ENCODE measurements around the gene PTPRM.
"Not testable (repeated sequence)": the region's sequence is repeated elsewhere in the genome, so short reads cannot be mapped to it uniquely, and the experiment has no call there.

Gene PTPRM

DNA sequence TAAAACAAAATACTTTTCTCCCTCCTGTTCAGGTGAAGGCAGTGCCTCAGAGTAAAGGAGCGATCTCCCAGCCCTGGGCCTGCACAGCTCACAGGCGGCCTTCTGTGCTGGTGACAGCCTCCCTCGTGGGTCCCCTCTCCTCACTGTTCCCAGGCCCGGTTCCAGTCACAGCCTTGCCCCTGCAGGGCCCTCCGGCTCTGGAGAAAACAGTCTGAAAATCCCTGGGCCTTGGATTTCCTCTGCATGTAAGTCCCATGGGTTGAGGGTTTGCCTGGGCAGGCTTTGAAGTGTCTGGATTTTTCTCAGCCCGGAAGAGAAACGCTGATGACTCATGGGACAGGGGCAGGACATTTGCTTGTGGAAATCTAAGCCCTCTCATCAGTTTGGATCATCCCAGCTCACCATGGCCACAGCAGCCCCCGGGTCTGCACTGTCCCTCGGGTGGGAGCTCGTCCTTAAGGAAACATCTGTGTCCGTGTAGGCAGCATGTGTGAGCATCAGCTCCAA, 856.0 kb downstream of the PTPRM start:
- DNase-seq, result no peak

DNA sequence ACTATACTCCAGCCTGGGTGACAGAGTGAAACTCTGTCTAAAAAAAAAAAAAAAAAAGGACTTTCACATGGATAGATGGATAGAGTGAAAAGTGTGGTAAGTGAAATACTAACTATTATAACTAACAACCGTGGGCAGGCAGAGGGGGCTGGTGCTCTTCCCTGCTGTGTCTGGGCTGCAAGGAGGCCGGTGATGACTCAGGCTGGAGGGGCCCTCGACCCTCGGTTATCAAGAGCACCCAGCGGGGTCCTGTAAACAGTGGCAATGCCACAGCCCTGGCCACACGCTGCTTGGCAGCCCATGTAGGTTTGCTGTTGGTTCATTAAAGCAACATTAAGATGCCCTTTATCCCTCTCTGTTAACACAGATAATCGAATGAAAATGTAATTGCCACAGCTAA, 857.4 kb downstream of the PTPRM start:
- no peak for DNase-seq

DNA sequence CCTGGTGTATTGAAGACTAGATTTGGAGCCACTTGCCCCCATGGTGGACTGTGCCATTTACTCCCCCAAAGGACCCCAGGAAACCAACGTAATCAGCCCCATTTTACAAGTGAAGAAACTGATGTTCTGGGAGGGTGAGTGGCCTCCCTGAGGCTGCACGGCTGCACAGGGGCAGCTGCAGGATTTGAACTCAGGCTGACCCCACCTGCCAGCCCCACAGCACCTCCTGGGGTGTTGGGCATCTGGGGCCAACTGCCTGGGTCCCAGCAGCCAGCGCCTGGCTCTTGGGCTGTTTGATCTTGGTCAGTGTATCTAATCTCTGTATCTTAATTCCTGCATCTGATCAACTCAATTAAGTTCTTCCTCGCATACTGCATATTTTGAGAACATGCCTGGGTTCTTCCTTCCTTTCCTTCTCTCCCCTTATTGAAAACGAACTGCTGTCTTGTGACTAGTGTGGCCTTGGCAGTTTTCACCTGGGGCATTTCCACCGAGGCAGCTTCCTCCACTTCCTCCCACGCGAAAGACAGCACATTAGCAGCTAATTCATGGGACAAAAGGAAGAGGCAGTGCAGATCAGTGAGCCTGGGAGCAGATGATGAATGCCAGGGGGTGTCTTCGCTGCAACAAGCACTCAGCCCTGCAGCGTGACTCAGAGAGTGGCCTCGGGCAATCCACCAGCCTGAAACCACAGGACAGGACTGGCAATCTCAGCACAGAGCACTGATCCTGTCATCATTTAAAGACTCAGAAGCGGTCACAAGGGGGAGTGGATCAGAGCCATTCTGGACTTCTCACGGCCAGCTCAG, 858.0 kb downstream of the PTPRM start:
- DNase-seq, result no peak

GRCh38 chr18:8426401-8426800, 859.3 kb downstream of the PTPRM start:
- no peak for DNase-seq

DNA sequence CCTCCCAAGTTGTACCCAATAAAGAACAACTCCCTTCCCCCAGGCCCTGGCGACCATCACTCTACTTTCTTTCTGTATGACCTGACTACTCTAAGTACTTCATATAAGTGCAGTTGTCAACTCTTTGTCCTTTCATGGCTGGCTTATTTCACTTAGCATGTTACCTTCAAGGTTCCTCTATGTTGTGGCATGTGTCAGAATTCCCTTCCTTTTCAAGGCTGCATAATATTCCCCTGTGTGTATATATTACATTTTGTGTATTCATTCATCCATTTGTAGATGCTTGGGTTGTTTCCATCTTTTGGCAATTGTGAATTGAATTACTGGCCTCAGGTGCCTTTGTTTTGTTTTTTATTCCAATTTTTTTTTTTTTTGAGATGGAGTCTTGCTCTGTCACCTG, 860.2 kb downstream of the PTPRM start:
- no peak for DNase-seq

GRCh38 chr18:8428951-8429350, 861.8 kb downstream of the PTPRM start:
- no peak for DNase-seq

DNA sequence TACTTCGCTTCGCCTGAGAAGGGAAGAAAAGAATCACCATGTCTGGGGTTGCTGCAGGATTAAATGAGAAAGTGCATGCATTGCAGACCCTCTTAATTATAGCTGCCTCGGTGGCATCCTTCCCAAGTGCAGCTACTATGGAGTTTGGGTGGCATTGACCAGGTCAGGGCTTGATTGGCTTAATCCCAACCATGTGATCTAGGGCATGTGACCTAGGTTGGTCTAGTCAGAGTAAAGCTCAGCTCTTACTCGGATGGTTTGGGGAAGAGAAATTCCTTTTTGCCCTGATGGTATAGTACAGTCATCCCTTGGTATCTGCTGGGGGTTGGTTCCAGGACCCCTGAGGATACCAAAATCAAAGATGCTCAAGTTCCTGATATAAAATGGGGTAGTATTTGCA, 863.9 kb downstream of the PTPRM start:
- DNase-seq, result no peak

DNA sequence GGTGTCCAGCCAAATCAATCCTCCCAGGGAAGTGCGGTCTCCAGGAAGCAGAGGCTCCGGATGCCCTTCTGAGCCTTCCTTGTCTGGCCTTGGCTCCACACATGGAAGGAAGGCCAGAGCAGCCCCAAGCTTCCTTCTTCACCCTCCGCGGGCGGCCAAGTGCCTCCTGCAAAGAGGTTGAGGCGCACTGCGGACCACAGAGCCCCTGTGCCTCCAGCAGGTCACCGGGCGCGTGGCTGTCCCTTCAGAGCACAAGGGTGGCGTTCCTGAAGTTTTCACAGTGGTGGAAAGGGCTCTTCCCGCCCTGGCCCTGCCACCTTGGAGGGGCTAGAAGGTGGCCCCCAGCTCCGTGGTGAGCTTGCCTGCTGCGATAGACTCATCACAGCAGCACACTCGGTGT, 866.2 kb downstream of the PTPRM start:
- DNase-seq, result no peak

- no peak for DNase-seq
These were observed 866.7 kb downstream of the PTPRM start for GRCh38 chr18:8433771-8434170.

- DNase-seq, result no peak
These were observed 868.3 kb downstream of the PTPRM start for GRCh38 chr18:8435376-8435775.

DNA sequence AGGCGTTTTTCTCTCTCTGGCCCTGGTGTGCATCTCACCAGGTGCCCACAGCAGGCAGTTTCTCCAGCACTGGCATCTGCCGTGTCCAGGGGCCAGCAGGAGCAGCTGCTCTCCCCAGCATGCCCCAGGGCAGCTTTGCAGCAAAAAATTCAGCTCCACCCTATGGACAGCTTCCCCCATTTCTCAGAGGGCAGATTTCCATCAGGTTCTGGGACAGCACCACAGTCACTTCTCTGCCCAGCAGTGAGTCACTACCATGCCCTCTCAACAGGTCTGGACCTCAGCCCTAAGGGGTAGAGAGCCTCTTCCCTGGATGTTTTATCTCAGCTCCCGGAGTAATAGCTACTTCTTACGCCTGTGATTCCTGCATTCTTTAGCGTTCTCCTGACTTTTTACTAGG, 871.9 kb downstream of the PTPRM start:
- DNase-seq, result no peak

DNA sequence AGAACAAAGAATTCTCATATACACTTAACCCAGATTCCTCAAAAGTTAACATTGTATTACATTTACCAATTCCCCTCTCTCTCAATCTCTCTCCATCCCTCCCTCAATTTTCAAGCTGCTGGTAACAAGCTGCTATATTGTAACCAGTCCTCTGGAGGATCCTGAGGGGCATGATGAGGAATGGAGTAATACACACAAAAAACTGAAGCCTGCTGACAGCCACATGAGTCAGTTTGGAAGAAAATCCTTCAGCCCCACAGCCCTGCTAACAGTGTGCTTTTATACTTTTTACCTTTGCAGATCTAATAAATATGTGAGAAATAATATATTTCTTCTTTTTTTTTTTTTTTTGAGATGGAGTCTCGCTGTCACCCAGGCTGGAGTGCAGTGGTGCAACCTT, 876.4 kb downstream of the PTPRM start:
- no peak for DNase-seq

GRCh38 chr18:8446936-8447335, 879.8 kb downstream of the PTPRM start:
- not testable (repeated sequence) for DNase-seq

GRCh38 chr18:8448130-8448529, 881.0 kb downstream of the PTPRM start:
- DNase-seq, result no peak

- no peak for DNase-seq
These were observed 882.9 kb downstream of the PTPRM start for GRCh38 chr18:8450013-8450412.

DNA sequence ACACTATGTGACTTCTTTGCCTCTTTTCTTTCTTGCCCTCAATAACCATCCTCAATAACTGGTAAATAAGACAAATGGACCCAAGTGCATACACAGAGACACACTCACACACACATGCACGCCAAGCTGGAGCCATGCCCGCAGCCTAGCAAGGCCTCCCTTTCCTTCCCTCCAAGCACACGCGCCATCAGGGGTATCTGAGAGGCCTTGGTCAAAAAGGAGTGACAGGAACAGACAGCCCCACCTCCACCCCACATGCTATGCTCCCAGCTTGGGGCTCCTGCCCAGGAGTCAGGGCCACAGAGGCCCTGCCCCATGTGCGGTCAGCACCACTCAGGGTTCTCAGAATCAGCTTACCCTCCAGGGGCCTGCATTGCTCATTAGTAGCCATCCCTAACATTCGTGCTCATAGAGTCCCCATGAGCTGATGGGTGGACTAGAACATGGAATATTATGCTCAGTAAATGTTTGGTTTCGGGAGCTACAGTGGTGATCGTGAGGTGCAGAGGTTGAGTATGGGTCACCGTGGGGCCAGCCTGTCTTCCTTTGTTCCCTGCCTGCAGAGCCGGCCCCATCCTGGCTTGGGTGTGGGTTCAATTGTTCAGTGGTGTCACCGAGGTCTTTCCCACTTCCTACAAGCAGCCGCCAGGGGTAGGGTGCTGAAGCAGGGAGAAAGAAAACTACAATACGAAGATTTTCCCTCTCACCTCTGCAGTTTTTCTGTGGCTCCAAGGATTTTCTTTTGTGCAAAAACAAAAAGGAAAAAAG, 884.0 kb downstream of the PTPRM start:
- DNase-seq, result no peak

- no peak for DNase-seq
These were observed 886.4 kb downstream of the PTPRM start for GRCh38 chr18:8453528-8453927.

DNA sequence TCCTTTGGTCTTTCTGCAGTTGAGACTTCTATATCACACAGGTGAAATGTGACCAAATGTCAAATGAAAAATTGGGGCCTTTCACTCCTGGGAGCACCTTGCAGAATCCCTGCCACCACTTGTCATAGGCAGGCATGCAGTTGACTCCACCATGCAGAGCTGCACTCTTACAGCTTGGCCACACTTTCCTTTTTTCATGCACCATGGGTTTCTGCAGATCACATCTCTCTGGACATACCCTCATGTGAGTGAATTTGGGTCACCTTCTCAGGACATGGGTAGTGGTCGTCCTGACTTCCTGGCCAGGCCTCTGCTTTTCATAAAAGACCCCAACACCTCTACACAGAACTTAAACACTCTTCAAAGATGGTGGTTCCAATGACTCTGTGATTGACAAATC, 887.0 kb downstream of the PTPRM start:
- no peak for DNase-seq

GRCh38 chr18:8455661-8456614, 888.8 kb downstream of the PTPRM start:
- no peak for DNase-seq
